ENCODE data around the gene SHCBP1.
"Not testable (repeated sequence)": the region's sequence is repeated elsewhere in the genome, so short reads cannot be mapped to it uniquely, and the experiment has no call there.

Gene SHCBP1, protein sequence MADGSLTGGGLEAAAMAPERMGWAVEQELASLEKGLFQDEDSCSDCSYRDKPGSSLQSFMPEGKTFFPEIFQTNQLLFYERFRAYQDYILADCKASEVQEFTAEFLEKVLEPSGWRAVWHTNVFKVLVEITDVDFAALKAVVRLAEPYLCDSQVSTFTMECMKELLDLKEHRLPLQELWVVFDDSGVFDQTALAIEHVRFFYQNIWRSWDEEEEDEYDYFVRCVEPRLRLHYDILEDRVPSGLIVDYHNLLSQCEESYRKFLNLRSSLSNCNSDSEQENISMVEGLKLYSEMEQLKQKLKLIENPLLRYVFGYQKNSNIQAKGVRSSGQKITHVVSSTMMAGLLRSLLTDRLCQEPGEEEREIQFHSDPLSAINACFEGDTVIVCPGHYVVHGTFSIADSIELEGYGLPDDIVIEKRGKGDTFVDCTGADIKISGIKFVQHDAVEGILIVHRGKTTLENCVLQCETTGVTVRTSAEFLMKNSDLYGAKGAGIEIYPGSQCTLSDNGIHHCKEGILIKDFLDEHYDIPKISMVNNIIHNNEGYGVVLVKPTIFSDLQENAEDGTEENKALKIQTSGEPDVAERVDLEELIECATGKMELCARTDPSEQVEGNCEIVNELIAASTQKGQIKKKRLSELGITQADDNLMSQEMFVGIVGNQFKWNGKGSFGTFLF

DNA sequence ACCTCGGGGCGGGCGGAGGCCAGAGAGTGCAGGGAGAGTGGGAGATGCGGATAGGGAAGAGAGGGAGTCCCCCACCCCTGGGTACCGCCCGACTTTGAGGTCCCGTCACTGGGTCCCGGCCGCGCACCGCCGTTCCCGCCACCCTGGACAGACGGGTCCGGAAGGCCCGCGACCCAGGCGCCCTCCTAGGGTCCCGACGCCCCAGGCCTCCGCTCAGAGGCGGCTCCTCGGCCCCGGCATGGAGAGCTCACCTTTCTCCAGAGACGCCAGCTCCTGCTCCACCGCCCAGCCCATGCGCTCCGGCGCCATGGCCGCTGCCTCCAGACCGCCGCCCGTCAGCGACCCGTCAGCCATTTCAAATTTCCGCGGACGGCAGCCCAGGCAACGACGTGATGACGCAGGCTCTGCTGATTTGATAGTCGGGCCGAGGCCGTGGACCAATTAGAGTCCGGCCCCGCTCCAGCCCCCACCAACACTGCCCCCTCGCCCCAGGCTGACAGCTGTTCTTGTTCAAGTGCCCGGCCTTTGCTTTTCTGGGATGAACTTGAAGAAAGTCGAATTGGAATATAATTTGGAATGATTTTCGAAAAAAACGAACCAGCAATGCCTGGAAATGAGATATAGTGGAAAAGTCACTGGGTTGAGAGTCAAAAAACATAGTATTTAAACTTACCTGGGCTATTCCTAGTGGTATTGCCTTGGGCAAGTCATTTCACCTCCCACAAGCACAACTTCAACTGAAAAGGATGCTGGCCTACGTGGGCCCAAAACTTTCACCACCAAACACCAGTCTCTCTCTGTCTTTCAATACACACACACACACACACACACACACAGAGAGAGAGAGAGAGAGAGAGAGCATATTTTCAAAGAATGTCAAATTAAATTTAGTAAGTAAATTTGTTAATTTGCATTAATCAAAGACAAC lies at the start of gene SHCBP1:
SHCBP1 (minus strand) TSS at position 374 of the 928 bp plus-strand sequence; CDS start at position 354, 20 bp downstream.
- DNase-seq (ENCODE audit: low spot score): peak; percentile 94

DNA sequence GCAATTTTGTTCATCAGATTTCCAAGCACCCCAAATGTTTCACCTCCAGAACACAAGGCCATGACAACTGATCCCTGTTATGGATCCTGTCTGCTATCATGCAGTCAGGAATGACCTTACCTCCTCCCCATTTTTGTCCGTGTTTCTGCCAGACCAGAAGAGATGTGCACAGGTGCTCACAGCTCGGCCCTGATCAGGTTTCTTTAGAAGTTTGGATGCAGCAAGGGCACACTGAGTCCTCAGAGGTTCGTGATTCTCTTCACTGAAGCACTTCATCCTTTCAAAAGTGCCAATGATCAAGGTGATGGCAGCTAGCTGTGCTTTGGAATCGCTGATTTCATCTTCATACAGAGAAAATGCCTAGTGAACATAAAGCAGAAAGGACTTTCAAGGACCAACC lies 40.9 kb upstream of the SHCBP1 start:
- DNase-seq (ENCODE audit: low spot score): no peak

- DNase-seq (ENCODE audit: low spot score): no peak
These were observed 37.7 kb upstream of the SHCBP1 start for GRCh38 chr16:46658925-46659324.

DNA sequence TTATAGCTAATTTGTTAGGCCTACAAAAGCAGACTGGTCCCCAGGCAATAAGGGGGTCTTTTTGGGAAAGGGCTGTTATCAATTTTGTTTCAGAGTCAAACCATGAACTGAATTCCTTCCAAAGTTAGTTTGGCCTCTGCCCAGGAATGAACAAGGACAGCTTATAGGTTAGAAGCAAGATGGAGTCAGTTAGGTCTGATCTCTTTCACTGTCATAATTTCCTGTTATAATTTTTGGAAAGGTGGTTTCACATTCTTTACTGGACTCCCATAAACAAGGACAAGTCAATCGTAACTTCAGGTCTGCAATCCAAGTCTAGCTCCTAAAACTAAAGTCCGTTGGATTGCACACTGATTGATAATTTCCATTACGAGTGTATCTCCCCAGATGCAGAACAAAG lies 30.1 kb upstream of the SHCBP1 start:
- no peak for DNase-seq (ENCODE audit: low spot score)

DNA sequence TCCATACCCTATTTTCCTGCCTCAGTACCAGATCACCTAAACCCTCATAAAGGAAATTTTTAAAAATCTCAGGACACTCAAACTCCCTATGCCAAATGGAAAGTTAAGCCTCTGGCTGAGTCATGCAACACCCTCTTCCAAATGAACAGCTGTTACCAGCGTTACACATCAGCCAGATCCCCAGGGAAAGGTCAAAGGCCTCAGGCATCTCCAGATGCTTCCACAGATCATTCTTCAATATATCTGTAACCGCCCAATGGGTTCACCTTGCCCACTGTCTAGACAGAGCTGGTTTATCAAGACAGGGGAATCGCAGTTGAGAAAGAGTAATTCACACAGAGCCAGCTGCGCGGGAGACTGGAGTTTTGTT lies 29.1 kb upstream of the SHCBP1 start:
- DNase-seq (ENCODE audit: low spot score): no peak

GRCh38 chr16:46649588-46650253 lies 28.5 kb upstream of the SHCBP1 start:
- DNase-seq (ENCODE audit: low spot score): no peak

DNA sequence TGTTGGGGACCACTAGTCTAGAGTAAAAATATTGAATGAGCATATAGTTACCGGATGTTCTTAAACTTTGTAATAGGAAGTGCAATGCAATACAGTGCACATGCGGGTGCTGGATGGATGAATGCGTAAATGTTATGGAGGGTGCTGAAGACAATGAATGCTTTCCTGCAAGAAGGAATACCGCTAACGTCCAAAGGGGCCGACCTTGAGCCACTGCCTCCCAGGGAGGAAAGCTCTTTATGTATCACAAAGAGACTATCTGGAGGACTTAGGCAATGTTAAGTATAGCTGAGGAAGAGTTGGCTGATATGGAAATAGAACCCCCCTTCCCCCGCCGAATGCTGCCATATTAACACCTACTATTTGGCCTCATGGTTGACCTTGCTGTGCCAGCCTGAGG lies 27.5 kb upstream of the SHCBP1 start:
- no peak for DNase-seq (ENCODE audit: low spot score)

DNA sequence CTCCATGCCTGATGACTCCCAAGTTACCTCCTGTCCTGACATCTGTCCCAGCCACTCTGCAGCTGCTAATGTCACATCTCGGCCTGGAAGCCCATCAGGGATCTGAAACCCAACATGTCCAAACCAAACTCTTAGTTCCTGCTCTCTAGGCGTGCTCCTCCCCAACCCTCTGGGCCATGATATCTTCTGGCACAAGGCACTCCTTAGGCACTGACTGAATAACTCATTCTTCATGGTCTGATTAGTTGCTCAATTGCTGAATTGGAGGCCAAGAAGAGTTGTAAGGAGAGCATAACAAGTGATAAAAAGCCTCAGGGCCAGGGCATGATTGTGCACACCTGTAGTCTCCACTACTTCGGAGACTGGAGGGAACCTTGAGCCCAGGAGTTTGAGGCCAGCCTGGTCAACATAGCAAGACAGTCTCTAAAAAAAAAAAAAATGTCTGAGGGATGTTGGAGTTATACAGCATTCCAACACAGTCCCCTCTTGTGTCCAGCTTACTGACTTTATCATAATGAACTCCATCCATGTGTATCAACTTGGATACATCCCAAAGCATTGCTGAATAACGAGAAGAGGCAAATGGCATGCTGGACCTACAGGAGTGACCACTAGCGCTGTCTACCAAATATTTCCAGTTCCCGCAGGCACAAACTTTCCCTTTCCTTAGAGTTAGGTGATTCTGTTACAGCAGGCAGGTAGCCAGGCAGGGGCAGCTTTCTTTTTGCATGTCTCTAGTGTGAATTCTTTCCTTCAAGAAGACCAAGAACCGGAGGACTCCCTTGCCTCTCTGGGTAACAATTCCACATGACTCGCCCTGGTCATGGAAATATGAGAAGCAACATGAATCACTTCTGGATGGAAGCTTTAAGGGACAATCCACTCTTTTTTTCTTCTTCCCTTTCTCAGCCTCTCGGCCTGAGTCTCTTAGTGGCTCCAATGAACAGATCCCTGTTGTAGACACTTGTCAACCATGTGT lies 18.1 kb upstream of the SHCBP1 start:
- no peak for DNase-seq (ENCODE audit: low spot score)

- DNase-seq (ENCODE audit: low spot score): no peak
These were observed 11.9 kb upstream of the SHCBP1 start for GRCh38 chr16:46632778-46633733.

DNA sequence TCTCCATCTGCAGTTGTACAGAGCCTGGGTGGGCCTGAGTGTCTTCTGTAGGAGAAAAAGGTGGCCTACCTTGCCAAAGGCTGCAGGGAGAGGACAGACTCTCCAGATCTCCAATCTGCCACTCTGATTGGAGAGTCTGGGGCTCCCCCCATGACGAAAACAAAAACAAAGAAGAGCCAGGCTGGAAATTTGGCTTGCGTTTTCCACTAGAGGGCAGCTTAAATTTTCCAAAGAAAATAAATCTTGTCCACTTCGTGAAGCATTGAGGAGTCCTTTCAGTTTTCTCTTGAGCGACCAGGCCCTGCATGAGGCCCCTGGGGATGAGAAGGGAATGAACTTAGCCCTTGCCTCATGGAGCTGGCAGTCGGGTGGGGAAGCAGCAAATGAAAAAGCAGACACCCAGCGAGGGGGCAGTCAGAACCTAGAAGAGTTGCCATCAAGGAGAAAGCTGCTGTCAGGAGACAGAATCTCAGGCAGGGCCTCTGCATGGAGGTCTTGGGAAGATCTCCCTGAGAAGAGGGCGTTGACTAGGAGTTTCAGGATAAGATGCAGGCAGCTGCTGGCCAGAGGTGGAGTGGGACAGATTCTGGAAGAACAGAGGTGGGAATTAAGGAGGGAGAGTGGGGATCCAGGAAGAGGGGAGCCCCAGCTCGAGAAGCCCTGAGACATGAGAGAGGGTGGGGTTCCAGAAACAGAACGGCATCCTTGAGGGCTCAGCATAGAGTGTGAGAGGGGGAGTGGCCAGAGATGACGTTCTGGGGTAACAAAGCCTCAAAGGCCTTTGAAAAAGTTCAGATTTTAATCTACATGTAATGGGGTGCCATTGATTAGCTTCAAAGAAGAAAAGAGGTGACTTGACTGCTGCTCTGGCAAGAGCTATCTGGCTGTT lies 8.4 kb upstream of the SHCBP1 start:
- DNase-seq (ENCODE audit: low spot score): no peak

- DNase-seq (ENCODE audit: low spot score): no peak
These were observed 6.6 kb upstream of the SHCBP1 start for GRCh38 chr16:46627746-46628145.

- not testable (repeated sequence) for DNase-seq (ENCODE audit: low spot score)
These were observed 5.5 kb upstream of the SHCBP1 start for GRCh38 chr16:46626681-46627080.

DNA sequence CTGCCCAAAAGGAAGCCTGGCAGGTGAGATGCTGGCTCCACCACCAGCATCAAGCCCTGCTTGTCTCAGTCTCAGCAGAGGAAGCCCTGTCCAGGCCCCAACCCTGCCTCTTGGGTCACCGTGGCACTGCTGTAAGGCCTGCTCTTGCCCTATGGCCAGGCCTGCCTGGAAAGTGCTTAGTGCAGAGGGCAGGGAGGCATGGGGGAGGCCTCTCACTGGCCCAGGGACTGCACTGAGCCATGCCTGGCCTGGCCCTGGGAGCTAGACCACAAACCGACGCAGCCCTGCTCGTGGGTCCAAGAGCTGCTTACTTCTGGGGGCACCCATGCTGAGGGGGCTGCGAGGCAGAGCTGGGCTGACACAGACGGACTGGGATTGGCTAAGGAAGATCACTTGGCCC lies 3.7 kb upstream of the SHCBP1 start:
- not testable (repeated sequence) for DNase-seq (ENCODE audit: low spot score)

- not testable (repeated sequence) for DNase-seq (ENCODE audit: low spot score)
These were observed 2.5 kb upstream of the SHCBP1 start for GRCh38 chr16:46623707-46624106.

GRCh38 chr16:46623246-46623645 lies 2.1 kb upstream of the SHCBP1 start:
- DNase-seq (ENCODE audit: low spot score): not testable (repeated sequence)

- DNase-seq (ENCODE audit: low spot score): no peak
These were observed 926 bp upstream of the SHCBP1 start for GRCh38 chr16:46621934-46622676.

DNA sequence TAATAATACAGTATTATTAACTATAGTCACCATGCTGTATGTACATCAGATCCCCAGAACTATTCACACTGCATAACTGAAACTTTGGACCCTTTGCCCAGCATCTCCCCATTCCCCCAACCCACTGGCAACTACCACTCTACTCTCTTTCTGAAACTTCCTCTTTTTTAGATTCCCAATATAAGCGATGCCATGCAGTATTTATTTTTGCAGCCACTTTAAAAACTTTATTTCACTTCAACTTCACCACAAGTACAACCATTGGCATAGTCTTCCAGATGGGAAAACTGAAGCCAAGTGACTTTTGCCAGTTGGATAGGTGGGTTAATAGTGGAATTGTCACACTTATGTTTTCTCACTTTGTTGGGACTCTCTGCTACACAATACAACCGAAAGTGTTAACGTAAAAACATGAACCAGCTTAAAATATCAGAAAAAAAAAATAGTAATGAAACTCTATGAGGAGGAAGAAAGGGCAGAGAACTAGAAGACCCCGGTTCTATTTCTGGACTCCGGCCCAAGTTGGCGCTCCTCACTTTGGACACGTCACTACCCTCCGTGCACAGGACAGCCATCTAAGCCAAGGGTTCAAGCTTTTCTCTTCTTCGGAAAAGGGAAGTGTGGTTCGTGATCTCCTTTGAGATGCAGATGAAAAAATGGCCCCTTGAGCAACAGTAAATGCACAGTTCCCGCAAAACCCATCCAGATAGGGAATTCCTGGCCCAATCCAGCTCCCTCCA lies 743 bp downstream of the SHCBP1 start:
- DNase-seq (ENCODE audit: low spot score): peak; percentile 33

Data from D341Med (cell line).